ENCODE measurements around the gene SPTBN4. TPM values are rescaled to one million over a fixed set of nuclear protein-coding genes. Genes with fewer than 3 reads are reported as not detected.
A peak's percentile ranks its signal among the peaks of the same experiment; 100 is the strongest.
"Not testable (repeated sequence)": the region's sequence is repeated elsewhere in the genome, so short reads cannot be mapped to it uniquely, and the experiment has no call there.

SPTBN4 gene
- total RNA-seq, 1 donor from 2014 or later: 1.5 TPM

- ATAC-seq (no peak), DNase-seq (no peak)
- H3K27me3 ChIP-seq: no peaks in the 10 kb centered on the region
- H3K4me1 ChIP-seq: peaks cover 42% of the 10 kb centered on the region
- TF ChIP-seq CTCF (IDR thresholded peaks at IDR 0.05): no peak
- H3K36me3 ChIP-seq: peaks cover 13% of the 10 kb centered on the region
- peak overlapping the region; percentile 60 for H3K4me3 ChIP-seq
- H3K27ac ChIP-seq: peak overlapping the region; percentile 98
- no peaks in the 10 kb centered on the region for H3K9me3 ChIP-seq
- intact Hi-C loops (cut with DNase I): no loop called here
These were observed 42.0 kb upstream of the SPTBN4 start for GRCh38 chr19:40424637-40425449.

- ATAC-seq: peak; percentile 93
These were observed 41.1 kb upstream of the SPTBN4 start, which contains the start of gene SERTAD1 for GRCh38 chr19:40425450-40426287. Gene SERTAD1 (minus strand): TSS chr19:40425992. CDS start chr19:40423546, 2,446 bp downstream.

GRCh38 chr19:40428197-40428596, 38.6 kb upstream of the SPTBN4 start:
- peaks cover 30% of the 10 kb centered on the region for H3K4me1 ChIP-seq
- H3K4me3 ChIP-seq; H3K36me3 ChIP-seq; intact Hi-C loops (cut with DNase I); H3K27me3 ChIP-seq; DNase-seq; ATAC-seq; H3K27ac ChIP-seq; H3K9me3 ChIP-seq: not testable (repeated sequence)

More at GRCh38 chr19:40425450-40426287, 41.1 kb upstream of the SPTBN4 start, which contains the start of gene SERTAD1:
- peak; percentile 100 for DNase-seq
- Histone ChIP-seq H3K36me3 (peaks cover 13% of the 10 kb centered on the region), H3K4me3 (peak within 1 kb of the TSS; percentile 60), H3K4me1 (peaks cover 36% of the 10 kb centered on the region), H3K9me3 (no peaks in the 10 kb centered on the region), H3K27me3 (no peaks in the 10 kb centered on the region), H3K27ac (peak within 1 kb of the TSS; percentile 98)
- TF ChIP-seq CTCF (IDR thresholded peaks at IDR 0.05): peak; percentile 75
- intact Hi-C loops (cut with DNase I): no loop called here

- H3K4me1 ChIP-seq: peaks cover 25% of the 10 kb centered on the region
- H3K27ac ChIP-seq; H3K9me3 ChIP-seq; H3K36me3 ChIP-seq; DNase-seq; ATAC-seq; H3K4me3 ChIP-seq; intact Hi-C loops (cut with DNase I); H3K27me3 ChIP-seq: not testable (repeated sequence)
These were observed 36.6 kb upstream of the SPTBN4 start for GRCh38 chr19:40430242-40430641.

GRCh38 chr19:40431698-40432097, 35.1 kb upstream of the SPTBN4 start:
- no peak for TF ChIP-seq CTCF (IDR thresholded peaks at IDR 0.05)
- DNase-seq: no peak
- intact Hi-C loops (cut with DNase I): no loop called here
- H3K36me3 ChIP-seq: no peaks in the 10 kb centered on the region
- H3K27me3 ChIP-seq: no peaks in the 10 kb centered on the region
- H3K4me1 ChIP-seq: peaks cover 21% of the 10 kb centered on the region
- ATAC-seq: no peak
- no peak overlapping the region for H3K4me3 ChIP-seq
- H3K9me3 ChIP-seq: no peaks in the 10 kb centered on the region
- peak overlapping the region; percentile 95 for H3K27ac ChIP-seq

- H3K36me3 ChIP-seq; intact Hi-C loops (cut with DNase I); H3K9me3 ChIP-seq; H3K27me3 ChIP-seq; ATAC-seq; DNase-seq: not testable (repeated sequence)
- Histone ChIP-seq H3K4me3 (peak overlapping the region; percentile 57), H3K4me1 (peaks cover 21% of the 10 kb centered on the region), H3K27ac (peak overlapping the region; percentile 95)
These were observed 34.0 kb upstream of the SPTBN4 start for GRCh38 chr19:40432760-40433159.
